ENCODE results near the gene ERC2.

ERC2 gene

DNA sequence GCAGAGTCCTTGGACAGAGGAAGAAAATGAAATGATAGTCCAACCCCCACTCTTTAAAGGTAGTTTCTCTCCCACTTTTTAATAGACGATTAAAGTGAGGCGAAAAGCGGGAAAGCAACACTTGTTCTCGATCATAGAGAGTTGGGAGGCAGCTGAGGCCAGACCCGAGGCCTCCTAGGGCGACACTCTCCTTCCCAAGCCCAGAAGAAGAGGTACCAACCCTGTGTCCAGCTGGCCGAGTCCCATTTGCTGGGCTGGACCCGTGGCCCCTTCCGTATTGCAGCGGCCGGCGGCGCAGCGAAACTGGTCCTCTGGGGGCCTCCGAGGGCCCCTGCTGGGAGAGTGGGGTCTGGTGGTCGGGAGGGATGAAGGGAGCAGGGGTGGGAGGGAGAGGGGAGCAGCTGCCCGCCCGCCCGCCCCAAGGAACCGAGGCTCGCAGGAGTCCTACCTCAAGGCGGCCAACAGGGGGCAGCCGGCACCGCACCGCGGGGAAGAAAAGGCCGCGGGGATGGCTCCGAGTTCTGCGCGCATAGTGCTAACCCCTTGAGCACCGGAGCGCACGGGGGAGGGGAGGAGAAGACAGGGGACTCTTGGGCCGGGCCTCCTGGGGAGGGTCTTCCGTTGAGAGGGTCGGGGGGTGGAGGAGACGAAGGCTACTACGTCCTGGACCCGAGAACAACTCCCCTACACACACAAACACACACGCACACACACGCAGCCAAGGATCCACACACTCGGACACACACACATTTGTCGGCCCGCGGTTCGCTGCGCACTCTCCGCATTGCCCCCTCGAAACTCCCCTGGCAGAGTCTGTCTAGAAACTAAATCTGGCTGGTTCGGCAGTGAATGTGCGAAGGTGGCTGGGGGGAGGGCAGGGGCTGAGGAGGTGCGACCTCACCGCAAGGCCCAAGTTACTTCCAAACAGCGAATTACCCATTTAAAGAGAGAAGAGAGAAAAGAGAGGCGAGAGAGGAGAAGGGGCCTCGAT is 983.2 kb downstream of the ERC2 start (continued):
- peak; percentile 34; the same call in 1 of the 2 replicates for TF ChIP-seq ZNF76 (tag by site-specific recombination; IDR thresholded peaks at IDR 0.05; ENCODE audit: borderline replicate concordance, low read depth)
- peak; percentile 75; the same call in 1 of the 2 replicates for TF ChIP-seq ZNF2 (tag by site-specific recombination; IDR thresholded peaks at IDR 0.05)
- no peak for TF ChIP-seq EGR2 (tag by site-specific recombination; IDR thresholded peaks at IDR 0.05; ENCODE audit: low read depth)
- TF ChIP-seq ZSCAN23 (tag by site-specific recombination; IDR thresholded peaks at IDR 0.05), result no peak
- TF ChIP-seq SCRT2 (tag by site-specific recombination; IDR thresholded peaks at IDR 0.05), result no peak
- TF ChIP-seq HOXA7 (CRISPR knock-in tag; IDR thresholded peaks at IDR 0.05; ENCODE audit: borderline replicate concordance), result no peak
- TF ChIP-seq GLI2 (tag by site-specific recombination; IDR thresholded peaks at IDR 0.05; ENCODE audit: borderline replicate concordance, low read depth), result no peak
- no peak for TF ChIP-seq RBAK (tag by site-specific recombination; IDR thresholded peaks at IDR 0.05)
- TF ChIP-seq ZIC2 (tag by site-specific recombination; IDR thresholded peaks at IDR 0.05), result peak; percentile 24; the same call in 1 of the 2 replicates
- TF ChIP-seq ZNF692 (tag by site-specific recombination; IDR thresholded peaks at IDR 0.05), result peak; percentile 88
- TF ChIP-seq HOXD13 (CRISPR knock-in tag; IDR thresholded peaks at IDR 0.05; ENCODE audit: borderline replicate concordance), result no peak
- TF ChIP-seq ZNF157 (tag by site-specific recombination; IDR thresholded peaks at IDR 0.05), result no peak
- TF ChIP-seq ZNF677 (tag by site-specific recombination; IDR thresholded peaks at IDR 0.05), result no peak
- TF ChIP-seq MEIS1 (CRISPR knock-in tag; IDR thresholded peaks at IDR 0.05; ENCODE audit: borderline replicate concordance), result no peak
- TF ChIP-seq, protein P1, sequence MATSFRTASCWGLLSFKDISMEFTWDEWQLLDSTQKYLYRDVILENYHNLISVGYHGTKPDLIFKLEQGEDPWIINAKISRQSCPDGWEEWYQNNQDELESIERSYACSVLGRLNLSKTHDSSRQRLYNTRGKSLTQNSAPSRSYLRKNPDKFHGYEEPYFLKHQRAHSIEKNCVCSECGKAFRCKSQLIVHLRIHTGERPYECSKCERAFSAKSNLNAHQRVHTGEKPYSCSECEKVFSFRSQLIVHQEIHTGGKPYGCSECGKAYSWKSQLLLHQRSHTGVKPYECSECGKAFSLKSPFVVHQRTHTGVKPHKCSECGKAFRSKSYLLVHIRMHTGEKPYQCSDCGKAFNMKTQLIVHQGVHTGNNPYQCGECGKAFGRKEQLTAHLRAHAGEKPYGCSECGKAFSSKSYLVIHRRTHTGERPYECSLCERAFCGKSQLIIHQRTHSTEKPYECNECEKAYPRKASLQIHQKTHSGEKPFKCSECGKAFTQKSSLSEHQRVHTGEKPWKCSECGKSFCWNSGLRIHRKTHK (tag by site-specific recombination; IDR thresholded peaks at IDR 0.05), result no peak
- TF ChIP-seq ZNF555 (tag by site-specific recombination; conservative IDR thresholded peaks at IDR 0.05), result no peak
- no peak; the same call in 1 of the 2 replicates for TF ChIP-seq ZSCAN18 (tag by site-specific recombination; IDR thresholded peaks at IDR 0.05)
- TF ChIP-seq INSM2 (tag by site-specific recombination; IDR thresholded peaks at IDR 0.05), result 0 out of 2 replicates have a peak, but pooled peaks have one; percentile 36
- no peak for TF ChIP-seq ZNF48 (tag by site-specific recombination; IDR thresholded peaks at IDR 0.05)
- peak; percentile 33; the same call in 1 of the 2 replicates for TF ChIP-seq ZFHX2 (tag by site-specific recombination; conservative IDR thresholded peaks at IDR 0.05)
- TF ChIP-seq, protein P2, sequence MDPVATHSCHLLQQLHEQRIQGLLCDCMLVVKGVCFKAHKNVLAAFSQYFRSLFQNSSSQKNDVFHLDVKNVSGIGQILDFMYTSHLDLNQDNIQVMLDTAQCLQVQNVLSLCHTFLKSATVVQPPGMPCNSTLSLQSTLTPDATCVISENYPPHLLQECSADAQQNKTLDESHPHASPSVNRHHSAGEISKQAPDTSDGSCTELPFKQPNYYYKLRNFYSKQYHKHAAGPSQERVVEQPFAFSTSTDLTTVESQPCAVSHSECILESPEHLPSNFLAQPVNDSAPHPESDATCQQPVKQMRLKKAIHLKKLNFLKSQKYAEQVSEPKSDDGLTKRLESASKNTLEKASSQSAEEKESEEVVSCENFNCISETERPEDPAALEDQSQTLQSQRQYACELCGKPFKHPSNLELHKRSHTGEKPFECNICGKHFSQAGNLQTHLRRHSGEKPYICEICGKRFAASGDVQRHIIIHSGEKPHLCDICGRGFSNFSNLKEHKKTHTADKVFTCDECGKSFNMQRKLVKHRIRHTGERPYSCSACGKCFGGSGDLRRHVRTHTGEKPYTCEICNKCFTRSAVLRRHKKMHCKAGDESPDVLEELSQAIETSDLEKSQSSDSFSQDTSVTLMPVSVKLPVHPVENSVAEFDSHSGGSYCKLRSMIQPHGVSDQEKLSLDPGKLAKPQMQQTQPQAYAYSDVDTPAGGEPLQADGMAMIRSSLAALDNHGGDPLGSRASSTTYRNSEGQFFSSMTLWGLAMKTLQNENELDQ (tag by site-specific recombination; IDR thresholded peaks at IDR 0.05; ENCODE audit: low read depth), result no peak
- TF ChIP-seq ZNF133 (tag by site-specific recombination; IDR thresholded peaks at IDR 0.05), result no peak
- peak; percentile 11; the same call in 1 of the 2 replicates for TF ChIP-seq ZNF654 (tag by site-specific recombination; IDR thresholded peaks at IDR 0.05; ENCODE audit: low read depth)
- TF ChIP-seq, protein P3, sequence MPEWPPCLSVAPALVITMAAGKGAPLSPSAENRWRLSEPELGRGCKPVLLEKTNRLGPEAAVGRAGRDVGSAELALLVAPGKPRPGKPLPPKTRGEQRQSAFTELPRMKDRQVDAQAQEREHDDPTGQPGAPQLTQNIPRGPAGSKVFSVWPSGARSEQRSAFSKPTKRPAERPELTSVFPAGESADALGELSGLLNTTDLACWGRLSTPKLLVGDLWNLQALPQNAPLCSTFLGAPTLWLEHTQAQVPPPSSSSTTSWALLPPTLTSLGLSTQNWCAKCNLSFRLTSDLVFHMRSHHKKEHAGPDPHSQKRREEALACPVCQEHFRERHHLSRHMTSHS (tag by site-specific recombination; IDR thresholded peaks at IDR 0.05), result no peak
- no peak for TF ChIP-seq SP3 (tag by site-specific recombination; IDR thresholded peaks at IDR 0.05)
- no peak for TF ChIP-seq ZNF623 (tag by site-specific recombination; IDR thresholded peaks at IDR 0.05)
- no peak for TF ChIP-seq KLF1 (tag by site-specific recombination; IDR thresholded peaks at IDR 0.05)
- TF ChIP-seq ZNF202 (tag by site-specific recombination; IDR thresholded peaks at IDR 0.05; ENCODE audit: borderline replicate concordance), result no peak
- no peak for TF ChIP-seq ZNF664 (tag by site-specific recombination; IDR thresholded peaks at IDR 0.05)
- peak; percentile 44; the same call in 1 of the 2 replicates for TF ChIP-seq SP7 (tag by site-specific recombination; IDR thresholded peaks at IDR 0.05)
- TF ChIP-seq ZNF548 (tag by site-specific recombination; IDR thresholded peaks at IDR 0.05), result no peak

Measured in HEK293 (cell line).